Endodermal cell (in vitro differentiated cells): Measurements from ENCODE around the gene RUBCNL. TPM values are rescaled to one million over a fixed set of nuclear protein-coding genes. Genes with fewer than 3 reads are reported as not detected.

ENCODE experiments used
- DNase-seq: peaks from one replicate; pipeline ENCODE4 v3.0.0-alpha.2; 2017
- H3K27ac ChIP-seq: 2 replicates; pipeline ENCODE4 v1.5.1; 2013; ENCODE audit warnings: mild to moderate bottlenecking, low read depth, low read length, moderate library complexity
- H3K27me3 ChIP-seq: 2 replicates; pipeline ENCODE4 v1.6.1; 2013; ENCODE audit warnings: mild to moderate bottlenecking, low read length, moderate library complexity; ENCODE audit not compliant: insufficient read depth, control insufficient read depth, poor library complexity, severe bottlenecking
- H3K36me3 ChIP-seq: 2 replicates; pipeline ENCODE4 v1.7.0; 2013; ENCODE audit warnings: mild to moderate bottlenecking, low read length, moderate library complexity; ENCODE audit not compliant: control insufficient read depth, insufficient read depth
- H3K4me1 ChIP-seq: one replicate; pipeline ENCODE4 v1.7.0; 2013; ENCODE audit warnings: low read length; ENCODE audit not compliant: control insufficient read depth, insufficient read depth
- H3K4me3 ChIP-seq: 2 replicates; pipeline ENCODE4 v1.5.1; 2013; ENCODE audit warnings: mild to moderate bottlenecking, low read length, moderate library complexity
- H3K9ac ChIP-seq: 2 replicates; pipeline ENCODE4 v1.6.1; 2013; ENCODE audit warnings: mild to moderate bottlenecking, low read length, moderate library complexity; ENCODE audit not compliant: poor library complexity, severe bottlenecking; ENCODE audit errors: extremely low read depth
- H3K9me3 ChIP-seq: 2 replicates; pipeline ENCODE4 v1.6.1; 2013; ENCODE audit warnings: mild to moderate bottlenecking, low read length, moderate library complexity; ENCODE audit not compliant: control insufficient read depth
- H3K27ac Mint-ChIP-seq: 2 replicates; pipeline ENCODE4 v1.8.0; 2020; ENCODE audit warnings: mixed read lengths
- H3K27me3 Mint-ChIP-seq: 2 replicates; pipeline ENCODE4 v1.8.0; 2021; ENCODE audit warnings: mild to moderate bottlenecking, mixed read lengths; ENCODE audit not compliant: insufficient read depth
- H3K36me3 Mint-ChIP-seq: 2 replicates; pipeline ENCODE4 v1.8.0; 2020; ENCODE audit warnings: low read depth, mixed read lengths
- H3K4me1 Mint-ChIP-seq: 2 replicates; pipeline ENCODE4 v1.8.0; 2020; ENCODE audit warnings: mixed read lengths
- H3K4me3 Mint-ChIP-seq: 2 replicates; pipeline ENCODE4 v1.8.0; 2020; ENCODE audit warnings: mild to moderate bottlenecking, moderate library complexity, mixed read lengths
- H3K9me3 Mint-ChIP-seq: 2 replicates; pipeline ENCODE4 v1.8.0; 2020; ENCODE audit warnings: mild to moderate bottlenecking, mixed read lengths
- WGBS, 2 experiments: methylation state at CpG; one replicate each; pipeline versions ENCODE4 v1.1.5 to v1.1.7; 2013; ENCODE audit warnings: missing lambda C conversion rate in 2 of 2, mixed read lengths in 1 of 2; ENCODE audit not compliant: insufficient coverage in 1 of 2, insufficient read length in 1 of 2; 5-methylcytosine and 5-hydroxymethylcytosine counted together
- total RNA-seq, 2 donors: library from RNA; stranded (reverse); fragmentation: NEBNext Ultra II Directional in 1 of 2; extraction: Animal tissue kit (Norgen Biotek cat#: 25700) in 1 of 2; gene quantifications; 2 replicates in 1 of 2; 3 replicates in 1 of 2; pipeline ENCODE4 v1.2.1, GENCODE V29; 2021
- TF ChIP-seq, protein P1 (sequence below): fragments of 200-600 bp; sonication (generic); conservative IDR thresholded peaks from 2 replicates; pipeline ENCODE4 v1.5.0; 2021; ENCODE audit warnings: antibody characterized with exemption, mild to moderate bottlenecking

Gene RUBCNL
- total RNA-seq, 2 donors from 2014 or later = 3.1 to 3.6 TPM

DNA sequence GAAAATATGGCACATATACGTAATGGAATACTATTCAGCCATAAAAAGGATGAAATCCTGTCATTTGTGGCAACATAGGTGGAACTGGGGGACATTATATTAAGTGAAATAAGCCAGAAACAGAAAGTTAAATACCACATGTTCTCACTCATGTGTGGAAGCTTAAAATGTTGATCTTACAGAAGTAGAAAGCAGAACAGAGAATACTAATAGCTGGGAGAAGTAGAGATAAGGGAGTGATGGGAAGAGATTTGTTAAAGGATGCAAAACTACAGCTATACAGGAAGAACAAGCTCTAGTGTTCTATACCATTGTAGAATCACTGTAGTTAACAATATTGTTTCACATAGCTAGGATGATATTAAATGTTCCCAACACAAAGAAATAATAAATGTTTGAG lies 68.1 kb downstream of the RUBCNL start:
- H3K4me3 ChIP-seq = no peak overlapping the region
- no peak overlapping the region for H3K27ac ChIP-seq
- H3K27me3 ChIP-seq = no peaks in the 10 kb centered on the region
- peaks cover 10% of the 10 kb centered on the region for H3K4me1 Mint-ChIP-seq
- TF ChIP-seq, protein P1, sequence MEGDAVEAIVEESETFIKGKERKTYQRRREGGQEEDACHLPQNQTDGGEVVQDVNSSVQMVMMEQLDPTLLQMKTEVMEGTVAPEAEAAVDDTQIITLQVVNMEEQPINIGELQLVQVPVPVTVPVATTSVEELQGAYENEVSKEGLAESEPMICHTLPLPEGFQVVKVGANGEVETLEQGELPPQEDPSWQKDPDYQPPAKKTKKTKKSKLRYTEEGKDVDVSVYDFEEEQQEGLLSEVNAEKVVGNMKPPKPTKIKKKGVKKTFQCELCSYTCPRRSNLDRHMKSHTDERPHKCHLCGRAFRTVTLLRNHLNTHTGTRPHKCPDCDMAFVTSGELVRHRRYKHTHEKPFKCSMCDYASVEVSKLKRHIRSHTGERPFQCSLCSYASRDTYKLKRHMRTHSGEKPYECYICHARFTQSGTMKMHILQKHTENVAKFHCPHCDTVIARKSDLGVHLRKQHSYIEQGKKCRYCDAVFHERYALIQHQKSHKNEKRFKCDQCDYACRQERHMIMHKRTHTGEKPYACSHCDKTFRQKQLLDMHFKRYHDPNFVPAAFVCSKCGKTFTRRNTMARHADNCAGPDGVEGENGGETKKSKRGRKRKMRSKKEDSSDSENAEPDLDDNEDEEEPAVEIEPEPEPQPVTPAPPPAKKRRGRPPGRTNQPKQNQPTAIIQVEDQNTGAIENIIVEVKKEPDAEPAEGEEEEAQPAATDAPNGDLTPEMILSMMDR = no peak
- H3K9ac ChIP-seq = no peak overlapping the region
- no peaks in the 10 kb centered on the region for H3K36me3 Mint-ChIP-seq
- WGBS, 2 experiments = 80 to 100% methylated on average over 1 of the region's 1 CpG
- H3K36me3 ChIP-seq = no peaks in the 10 kb centered on the region
- no peak overlapping the region for H3K4me3 Mint-ChIP-seq
- DNase-seq = no peak
- no peaks in the 10 kb centered on the region for H3K4me1 ChIP-seq
- no peak overlapping the region for H3K27ac Mint-ChIP-seq
- peaks cover 3% of the 10 kb centered on the region for H3K27me3 Mint-ChIP-seq
- H3K9me3 Mint-ChIP-seq = no peaks in the 10 kb centered on the region
- no peaks in the 10 kb centered on the region for H3K9me3 ChIP-seq

DNA sequence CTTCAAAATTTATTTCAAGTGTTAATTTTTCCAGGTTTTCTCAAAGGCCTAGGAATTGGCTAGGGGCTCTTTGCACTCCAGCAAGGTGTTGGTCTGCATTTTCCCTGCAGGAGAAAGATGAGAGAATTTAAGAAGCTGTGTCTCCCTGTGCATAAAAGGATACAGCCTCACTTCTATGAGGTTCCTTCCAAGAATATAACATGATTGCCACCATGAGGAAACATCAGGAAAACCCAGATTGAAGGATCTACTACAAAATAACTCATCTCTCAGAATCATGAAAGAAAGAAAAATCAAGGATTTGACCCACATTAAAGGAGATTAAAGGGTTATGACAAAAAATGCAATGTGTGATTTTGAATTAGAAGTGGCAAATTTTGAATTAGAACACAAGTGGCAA lies 69.9 kb downstream of the RUBCNL start:
- Histone ChIP-seq H3K9ac (no peak overlapping the region), H3K4me3 (no peak overlapping the region), H3K27ac (no peak overlapping the region), H3K9me3 (no peaks in the 10 kb centered on the region), H3K27me3 (no peaks in the 10 kb centered on the region), H3K4me1 (no peaks in the 10 kb centered on the region), H3K36me3 (no peaks in the 10 kb centered on the region)
- Mint-ChIP-seq H3K36me3 (no peaks in the 10 kb centered on the region), H3K27ac (no peak overlapping the region), H3K4me3 (no peak overlapping the region), H3K27me3 (peaks cover 3% of the 10 kb centered on the region), H3K4me1 (peaks cover 10% of the 10 kb centered on the region), H3K9me3 (no peaks in the 10 kb centered on the region)
- TF ChIP-seq, protein P1 = no peak
- DNase-seq = no peak

DNA sequence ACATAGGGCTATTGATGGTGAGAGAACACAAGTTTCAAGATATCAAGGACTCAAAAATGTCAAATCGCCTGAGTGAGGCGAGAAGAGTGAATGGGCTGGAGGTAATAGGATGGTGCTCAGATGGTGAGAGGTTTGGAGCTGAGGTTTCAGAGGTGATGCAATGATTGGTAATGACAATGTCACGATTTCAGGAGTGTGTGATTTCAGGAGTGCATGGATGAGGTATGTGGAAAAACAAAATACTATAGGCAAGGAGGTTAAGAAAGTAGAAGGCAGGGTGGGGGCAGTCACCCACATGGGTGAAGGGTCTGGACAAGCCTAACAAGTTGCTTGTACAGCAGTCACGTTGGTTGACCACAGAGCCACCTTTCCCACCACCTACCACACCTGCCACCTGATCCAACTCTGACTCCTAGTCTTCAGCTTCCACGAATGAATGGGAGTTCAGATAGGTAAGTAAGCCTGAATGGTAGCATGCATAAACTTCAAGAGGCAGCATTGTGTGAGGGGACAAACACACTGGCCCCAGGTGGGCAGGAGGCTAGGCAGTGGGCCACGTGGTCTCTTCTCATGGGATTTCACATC lies 71.5 kb downstream of the RUBCNL start:
- 89 to 100% methylated on average over 5 to 6 of the region's 6 CpGs for WGBS, 2 experiments
- peaks cover 2% of the 10 kb centered on the region for H3K4me1 Mint-ChIP-seq
- H3K27me3 Mint-ChIP-seq = peaks cover 3% of the 10 kb centered on the region
- Histone ChIP-seq H3K36me3 (no peaks in the 10 kb centered on the region), H3K27ac (no peak overlapping the region), H3K27me3 (no peaks in the 10 kb centered on the region), H3K9ac (no peak overlapping the region), H3K4me3 (no peak overlapping the region), H3K9me3 (no peaks in the 10 kb centered on the region), H3K4me1 (no peaks in the 10 kb centered on the region)
- no peak overlapping the region for H3K4me3 Mint-ChIP-seq
- no peak overlapping the region for H3K27ac Mint-ChIP-seq
- DNase-seq = no peak
- TF ChIP-seq, protein P1 = no peak
- peaks cover 4% of the 10 kb centered on the region for H3K9me3 Mint-ChIP-seq
- H3K36me3 Mint-ChIP-seq = no peaks in the 10 kb centered on the region
